Endothelial cell of umbilical vein (primary cell): Measurements from ENCODE around the gene COMMD10.

Experiments
- EZH2 ChIP-seq: IDR thresholded peaks from 2 replicates; pipeline ENCODE4 v1.6.1; 2012; ENCODE audit warnings: borderline replicate concordance, low read depth, mild to moderate bottlenecking, moderate library complexity, low read length, inconsistent platforms; ENCODE audit not compliant: severe bottlenecking
- FOS ChIP-seq: IDR thresholded peaks from 2 replicates; pipeline ENCODE4 v1.6.1; 2011; ENCODE audit warnings: mild to moderate bottlenecking, low read length, moderate library complexity, borderline replicate concordance; ENCODE audit not compliant: insufficient read depth
- GATA2 ChIP-seq: IDR thresholded peaks from 2 replicates; pipeline ENCODE4 v1.7.0; 2011; ENCODE audit warnings: low read depth, mild to moderate bottlenecking, moderate library complexity, mixed read lengths, low read length; ENCODE audit not compliant: insufficient read length, insufficient read depth
- JUN ChIP-seq: IDR thresholded peaks from 2 replicates; pipeline ENCODE4 v1.6.1; 2011; ENCODE audit warnings: borderline replicate concordance, low read depth; ENCODE audit not compliant: insufficient read length, insufficient read depth
- MYC ChIP-seq: IDR thresholded peaks from one replicate; pipeline ENCODE4 v1.6.1; 2011; ENCODE audit warnings: mild to moderate bottlenecking, low read depth, low read length
- POLR2A ChIP-seq: IDR thresholded peaks from 2 replicates; pipeline ENCODE4 v1.6.1; 2012; ENCODE audit warnings: low read depth, mild to moderate bottlenecking, control low read depth, low read length
- POLR2AphosphoS5 ChIP-seq: IDR thresholded peaks from 2 replicates; pipeline ENCODE4 v1.6.1; 2012; ENCODE audit warnings: low read depth, mild to moderate bottlenecking, control low read depth, low read length, moderate library complexity; ENCODE audit not compliant: insufficient read depth
- TF ChIP-seq, protein P1 (sequence below), 2 donors: IDR thresholded peaks; 1 replicate in 1 of 2; 2 replicates in 1 of 2; pipeline ENCODE4 v1.5.1; 2011; ENCODE audit warnings: low read length in 2 of 2, mild to moderate bottlenecking in 2 of 2, moderate library complexity in 2 of 2, control low read depth in 1 of 2, inconsistent platforms in 1 of 2, low read depth in 1 of 2; ENCODE audit not compliant: insufficient read depth in 1 of 2; ENCODE audit errors: extremely low read depth in 1 of 2
- TF ChIP-seq, protein P2 (sequence below): IDR thresholded peaks from 2 replicates; pipeline ENCODE4 v1.6.1; 2011; ENCODE audit not compliant: insufficient read depth, insufficient read length

DNA sequence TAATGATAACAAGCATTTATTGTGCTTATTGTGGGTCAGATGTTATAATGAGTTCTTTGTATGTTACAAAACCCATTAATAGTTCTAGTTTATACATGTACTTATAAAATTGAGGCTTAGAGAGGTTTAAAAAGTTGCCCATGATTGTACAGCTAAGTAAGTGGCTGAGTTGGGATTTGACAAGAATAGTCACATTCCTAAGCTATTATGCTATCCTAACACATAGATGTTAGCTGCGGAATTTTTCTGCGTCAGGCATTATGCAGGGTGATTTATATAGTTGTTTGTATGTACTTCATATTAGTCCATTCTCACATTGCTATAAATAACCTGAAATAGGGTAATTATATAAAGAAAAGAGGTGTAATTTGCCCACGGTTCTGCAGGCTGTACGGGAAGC, 12.5 kb downstream of the COMMD10 start:
- TF ChIP-seq FOS (no peak), POLR2A (no peak), POLR2AphosphoS5 (no peak), GATA2 (no peak), EZH2 (no peak), JUN (no peak), MYC (no peak)
- TF ChIP-seq, protein P1, sequence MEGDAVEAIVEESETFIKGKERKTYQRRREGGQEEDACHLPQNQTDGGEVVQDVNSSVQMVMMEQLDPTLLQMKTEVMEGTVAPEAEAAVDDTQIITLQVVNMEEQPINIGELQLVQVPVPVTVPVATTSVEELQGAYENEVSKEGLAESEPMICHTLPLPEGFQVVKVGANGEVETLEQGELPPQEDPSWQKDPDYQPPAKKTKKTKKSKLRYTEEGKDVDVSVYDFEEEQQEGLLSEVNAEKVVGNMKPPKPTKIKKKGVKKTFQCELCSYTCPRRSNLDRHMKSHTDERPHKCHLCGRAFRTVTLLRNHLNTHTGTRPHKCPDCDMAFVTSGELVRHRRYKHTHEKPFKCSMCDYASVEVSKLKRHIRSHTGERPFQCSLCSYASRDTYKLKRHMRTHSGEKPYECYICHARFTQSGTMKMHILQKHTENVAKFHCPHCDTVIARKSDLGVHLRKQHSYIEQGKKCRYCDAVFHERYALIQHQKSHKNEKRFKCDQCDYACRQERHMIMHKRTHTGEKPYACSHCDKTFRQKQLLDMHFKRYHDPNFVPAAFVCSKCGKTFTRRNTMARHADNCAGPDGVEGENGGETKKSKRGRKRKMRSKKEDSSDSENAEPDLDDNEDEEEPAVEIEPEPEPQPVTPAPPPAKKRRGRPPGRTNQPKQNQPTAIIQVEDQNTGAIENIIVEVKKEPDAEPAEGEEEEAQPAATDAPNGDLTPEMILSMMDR (IDR thresholded peaks at IDR 0.05; ENCODE audit: extremely low read depth in 1 of 2, insufficient read depth in 1 of 2, low read depth in 1 of 2, low read length in 2 of 2): no peak
- TF ChIP-seq, protein P2, sequence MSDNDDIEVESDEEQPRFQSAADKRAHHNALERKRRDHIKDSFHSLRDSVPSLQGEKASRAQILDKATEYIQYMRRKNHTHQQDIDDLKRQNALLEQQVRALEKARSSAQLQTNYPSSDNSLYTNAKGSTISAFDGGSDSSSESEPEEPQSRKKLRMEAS: no peak
